ENCODE results near the gene BABAM2. TPM values are rescaled to one million over a fixed set of nuclear protein-coding genes. Genes with fewer than 3 reads are reported as not detected.
A peak's percentile ranks its signal among the peaks of the same experiment; 100 is the strongest.

The BABAM2 gene
- total and polyA plus RNA-seq, 2 of the 4 experiments (the other 2 are of a cell fraction) = 20.9 to 23.1 TPM

- intact Hi-C loops (cut with micrococcal nuclease) (no loop called here), dilution Hi-C loops (cut with HindIII; ENCODE audit: low sequenced_read_pairs, unreplicated experiment) (no loop called here), in situ Hi-C loops (cut with MboI; ENCODE audit: low sequenced_read_pairs) (no loop called here)
- H2AK5ac ChIP-seq (ENCODE audit: low read depth, low read length) = peak overlapping the region; percentile 35; the same call in 1 of the 2 replicates
- H3K9me3 ChIP-seq (ENCODE audit: control insufficient read depth, insufficient read depth, low read length) = no peaks in the 10 kb centered on the region
- no peak overlapping the region for H3K27ac ChIP-seq (ENCODE audit: insufficient read depth, low read length)
- H3K4me1 ChIP-seq (ENCODE audit: control insufficient read depth, insufficient read depth, low read length) = peaks cover 9% of the 10 kb centered on the region
- ChIA-PET POLR2A (ENCODE audit: unreplicated experiment) (no interaction called here), CTCF (interaction anchor here (0.5 to 0.7 kb wide), 3 partner anchors 39 to 158 kb away, joined by 3 to 6 read pairs (median 4); no protein-coding TSS in a partner anchor)
- no peak overlapping the region for H4K5ac ChIP-seq (ENCODE audit: low read depth, low read length)
- H2BK120ac ChIP-seq (ENCODE audit: low read depth, low read length) = no peak overlapping the region
- no peaks in the 10 kb centered on the region for H3K27me3 ChIP-seq (ENCODE audit: control insufficient read depth, insufficient read depth, low read length)
- no peak overlapping the region for H2BK20ac ChIP-seq (ENCODE audit: low read depth, low read length)
- no peak overlapping the region for H2AK9ac ChIP-seq (replicated peaks; ENCODE audit: low read depth, low read length, poor library complexity)
- no peak overlapping the region for H3K4me2 ChIP-seq (ENCODE audit: low read depth, low read length)
- H4K20me1 ChIP-seq (ENCODE audit: insufficient read depth, low read length) = no peaks in the 10 kb centered on the region
- no peak overlapping the region for H3K9ac ChIP-seq (ENCODE audit: low read depth, low read length)
- no peak overlapping the region for H2BK5ac ChIP-seq (ENCODE audit: low read depth, low read length, poor library complexity, severe bottlenecking)
- no peak overlapping the region for H2BK15ac ChIP-seq (ENCODE audit: low read depth, low read length)
- H3K4ac ChIP-seq (ENCODE audit: low read depth, low read length) = no peak overlapping the region; the same call in 1 of the 2 replicates
- DNase-seq (no peak), ATAC-seq (ENCODE audit: low read depth) (no peak)
- TF ChIP-seq SMC3 (IDR thresholded peaks at IDR 0.05; ENCODE audit: low read depth, low read length) = no peak
- no peak for TF ChIP-seq NFE2L2 (IDR thresholded peaks at IDR 0.05; ENCODE audit: low read depth, low read length)
- TF ChIP-seq MAZ (IDR thresholded peaks at IDR 0.05; ENCODE audit: borderline replicate concordance, low read depth, low read length) = no peak
- no peak for TF ChIP-seq RAD21 (IDR thresholded peaks at IDR 0.05; ENCODE audit: low read length)
- no peak for TF ChIP-seq MXI1 (IDR thresholded peaks at IDR 0.05; ENCODE audit: borderline replicate concordance, low read depth, low read length)
- no peak overlapping the region for H4K91ac ChIP-seq (ENCODE audit: insufficient read depth, low read depth, low read length)
- BruUV-seq (replicated peaks) = no TSS peak
- peaks cover 2% of the 10 kb centered on the region for H3K9me1 ChIP-seq (ENCODE audit: insufficient read depth, low read length)
- WGBS, 2 experiments (ENCODE audit: extremely low coverage in 2 of 2, insufficient read length in 1 of 2) = no CpG with 5 or more reads among the region's 5 CpGs
- H3K4me3 ChIP-seq (ENCODE audit: insufficient read depth, low read depth, low read length) = no peak overlapping the region
- H3K14ac ChIP-seq (replicated peaks; ENCODE audit: low read depth, low read length) = no peak overlapping the region
- H3K79me1 ChIP-seq (ENCODE audit: low read depth in 1 of 2, low read length in 2 of 2) = no peaks in the 10 kb centered on the region
- no peak overlapping the region for H4K8ac ChIP-seq (ENCODE audit: low read depth in 2 of 2, low read length in 2 of 2)
- H3K36me3 ChIP-seq (ENCODE audit: control insufficient read depth, insufficient read depth, low read length) = no peaks in the 10 kb centered on the region
- no peak overlapping the region for H3K56ac ChIP-seq (ENCODE audit: extremely low read depth, insufficient read depth, low read length)
- no peak overlapping the region for H2AFZ ChIP-seq (replicated peaks; ENCODE audit: low read length, poor library complexity)
- no peak overlapping the region for H3K23ac ChIP-seq (ENCODE audit: low read depth, low read length)
- no peak overlapping the region for H3K18ac ChIP-seq (ENCODE audit: low read depth, low read length)
These were observed 427.5 kb downstream of the BABAM2 start for GRCh38 chr2:28318023-28318422.
